HG03565 (cell line): ENCODE data around the gene ZNF383.
A peak's percentile ranks its signal among the peaks of the same experiment; 100 is the strongest.
"Not testable (repeated sequence)": the region's sequence is repeated elsewhere in the genome, so short reads cannot be mapped to it uniquely, and the experiment has no call there.

Experiments
- ATAC-seq: cut with Tn5 transposase; IDR thresholded peaks from one replicate; pipeline ENCODE4 v1.9.1; 2021; ENCODE audit warnings: mild to moderate bottlenecking, moderate library complexity; ENCODE audit not compliant: unreplicated experiment

The ZNF383 gene

GRCh38 chr19:37217775-37218591, at the start of gene ZNF383:
ZNF383 (plus strand) TSS chr19:37218214; CDS start chr19:37230454, 12,240 bp downstream.
- peak; percentile 77 for ATAC-seq

DNA sequence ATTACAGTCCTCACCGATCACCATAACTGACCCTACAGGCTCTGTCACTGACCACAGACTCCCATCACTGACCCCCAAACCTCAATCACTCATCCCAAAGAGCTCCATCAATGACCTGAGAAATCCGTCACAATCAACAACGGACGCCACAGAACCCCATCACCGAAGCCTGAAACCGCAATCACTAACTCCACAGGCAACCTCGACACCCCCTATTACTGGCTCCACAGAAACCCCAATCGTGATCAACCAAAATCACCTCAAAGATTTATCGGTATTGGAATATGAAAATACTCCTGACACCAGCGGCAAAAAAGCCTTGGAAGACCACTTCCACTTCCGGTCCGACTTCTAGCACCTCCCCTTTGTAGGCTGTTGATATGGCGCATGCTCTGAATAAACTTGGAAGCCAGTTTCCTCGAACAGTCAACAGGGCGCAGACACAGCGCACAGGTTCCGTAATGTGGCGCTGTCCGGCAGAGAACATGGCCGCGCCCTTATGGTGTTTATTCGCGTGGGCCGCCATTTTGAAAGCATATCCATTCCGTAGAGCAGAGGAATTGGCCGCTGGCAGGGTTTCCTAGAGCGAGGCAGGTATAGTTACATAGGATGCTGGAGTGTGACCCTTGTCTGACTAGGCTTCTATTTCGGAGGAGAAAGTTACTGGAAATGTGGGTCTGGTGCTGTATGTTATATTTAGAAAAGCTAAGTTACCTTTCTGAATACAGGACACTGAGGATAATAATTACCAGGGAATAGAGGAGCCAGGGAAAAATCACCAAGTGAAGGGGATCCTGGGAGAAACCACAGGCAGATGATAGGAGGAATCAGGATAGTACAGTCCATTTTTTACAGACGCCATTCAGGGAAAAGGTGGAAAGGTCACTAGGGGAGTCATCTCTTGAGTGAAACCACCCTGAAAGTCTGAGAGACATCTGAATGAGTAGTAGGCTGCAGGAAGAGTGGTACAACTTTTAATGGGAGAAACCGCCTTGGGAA, 45.3 kb upstream of the ZNF383 start, which contains the start of gene ZNF585A:
TSS of gene ZNF585A (minus strand) at position 328 of the 999 bp plus-strand sequence. CDS start 2,785 bp downstream, outside the sequence.
- peak; percentile 94 for ATAC-seq

GRCh38 chr19:37186071-37186470, 31.9 kb upstream of the ZNF383 start:
- not testable (repeated sequence) for ATAC-seq

DNA sequence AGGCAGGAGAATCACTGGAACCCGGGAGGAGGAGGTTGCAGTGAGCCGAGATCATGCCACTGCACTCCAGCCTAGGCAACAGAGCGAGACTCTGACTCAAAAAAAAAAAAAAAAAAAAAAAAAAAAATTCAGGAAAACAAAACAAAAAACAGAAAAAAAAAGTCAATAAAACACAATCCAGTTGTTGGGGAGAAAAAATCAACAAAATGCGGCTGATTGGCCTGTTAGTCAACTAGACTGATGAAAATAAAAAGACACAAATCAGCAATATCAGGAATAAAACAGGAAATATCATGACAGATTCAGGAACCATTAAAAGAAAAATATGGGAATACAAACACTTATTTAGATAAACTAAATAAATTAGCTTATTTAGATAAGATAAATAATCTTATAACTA, 22.8 kb upstream of the ZNF383 start:
- not testable (repeated sequence) for ATAC-seq

DNA sequence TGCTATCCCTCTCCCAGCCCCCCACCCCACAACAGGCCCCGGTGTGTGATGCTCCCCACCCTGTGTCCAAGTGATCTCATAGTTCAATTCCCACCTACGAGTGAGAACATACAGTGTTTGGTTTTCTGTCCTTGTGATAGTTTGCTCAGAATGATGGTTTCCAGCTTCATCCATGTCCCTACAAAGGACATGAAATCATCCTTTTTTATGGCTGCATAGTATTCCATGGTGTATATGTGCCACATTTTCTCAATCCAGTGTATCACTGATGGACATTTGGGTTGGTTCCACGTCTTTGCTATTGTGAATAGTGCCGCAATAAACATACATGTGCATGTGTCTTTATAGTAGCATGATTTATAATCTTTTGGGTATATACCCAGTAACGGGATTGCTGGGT, 20.9 kb upstream of the ZNF383 start:
- ATAC-seq = not testable (repeated sequence)

DNA sequence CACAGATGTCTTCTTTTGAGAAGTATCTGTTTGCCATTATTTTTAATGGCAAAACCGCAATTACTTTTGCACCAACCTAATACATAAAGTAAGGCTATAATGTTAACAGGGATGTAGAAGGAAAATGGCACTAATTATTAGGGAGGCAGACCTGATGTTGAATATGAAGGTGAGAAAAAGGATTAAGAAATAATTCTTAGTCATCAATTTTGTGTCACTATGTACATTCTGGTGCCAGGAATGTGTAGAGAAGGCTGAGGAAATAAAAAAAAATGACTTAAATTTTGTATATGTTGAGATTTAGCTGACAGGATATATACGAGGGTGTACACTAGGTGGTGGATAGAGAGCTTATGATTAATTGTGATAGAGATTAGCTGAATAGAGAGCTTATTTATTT, 20.2 kb upstream of the ZNF383 start:
- ATAC-seq = no peak

DNA sequence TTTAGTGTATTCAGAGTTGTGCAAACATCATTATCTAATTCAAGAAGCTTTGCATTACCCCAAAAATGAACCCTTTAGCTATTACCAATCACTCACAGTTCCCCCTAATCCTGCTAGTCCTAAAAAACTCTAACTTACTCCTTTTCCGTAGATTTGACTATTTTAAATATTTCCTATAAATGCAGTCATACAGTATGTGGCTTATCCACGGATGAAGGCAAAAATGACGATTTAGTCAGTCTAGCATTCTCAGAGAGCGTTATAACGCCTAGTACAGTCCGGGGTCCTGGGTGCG, 587 bp upstream of the ZNF383 start:
- peak; percentile 6 for ATAC-seq

GRCh38 chr19:37218592-37218935, 550 bp downstream of the ZNF383 start:
- no peak for ATAC-seq

- no peak for ATAC-seq
Measured at GRCh38 chr19:37220383-37220782, 2.4 kb downstream of the ZNF383 start.

- no peak for ATAC-seq
Measured at GRCh38 chr19:37221136-37221535, 3.1 kb downstream of the ZNF383 start.

DNA sequence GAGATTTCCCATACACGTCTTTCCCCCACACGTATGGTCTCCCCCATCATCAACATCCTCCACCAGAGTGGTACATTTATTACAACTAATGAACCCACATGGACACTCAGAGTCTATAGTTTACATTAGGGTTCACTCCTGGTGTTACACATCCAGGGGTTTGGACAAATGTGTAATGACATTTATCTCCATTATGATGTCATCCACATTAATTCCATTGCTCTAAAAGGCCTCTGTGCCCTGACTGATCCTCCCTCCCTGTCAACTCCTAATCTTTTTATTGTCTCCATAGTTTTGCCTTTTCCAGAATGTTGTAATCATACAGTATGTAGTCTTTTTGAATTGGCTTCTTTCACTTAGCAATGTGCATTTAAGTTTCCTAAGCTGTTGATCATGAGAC, 8.2 kb downstream of the ZNF383 start:
- no peak for ATAC-seq

GRCh38 chr19:37227996-37228395, 10.0 kb downstream of the ZNF383 start:
- ATAC-seq = no peak

DNA sequence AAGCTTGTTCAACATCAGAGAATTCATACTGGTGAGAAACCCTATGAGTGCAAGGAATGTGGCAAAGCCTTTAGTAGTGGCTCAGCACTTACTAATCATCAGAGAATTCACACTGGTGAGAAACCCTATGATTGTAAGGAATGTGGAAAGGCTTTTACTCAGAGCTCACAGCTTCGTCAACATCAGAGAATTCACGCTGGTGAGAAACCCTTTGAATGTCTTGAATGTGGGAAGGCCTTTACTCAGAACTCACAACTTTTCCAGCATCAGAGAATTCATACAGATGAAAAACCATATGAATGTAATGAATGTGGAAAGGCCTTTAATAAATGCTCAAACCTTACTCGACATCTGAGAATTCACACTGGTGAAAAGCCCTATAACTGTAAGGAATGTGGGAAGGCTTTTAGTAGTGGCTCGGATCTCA, 25.2 kb downstream of the ZNF383 start:
- no peak for ATAC-seq

GRCh38 chr19:37251308-37252229, 33.6 kb downstream of the ZNF383 start:
- no peak for ATAC-seq

- ATAC-seq = not testable (repeated sequence)
Measured at GRCh38 chr19:37263028-37263427, 45.0 kb downstream of the ZNF383 start.

DNA sequence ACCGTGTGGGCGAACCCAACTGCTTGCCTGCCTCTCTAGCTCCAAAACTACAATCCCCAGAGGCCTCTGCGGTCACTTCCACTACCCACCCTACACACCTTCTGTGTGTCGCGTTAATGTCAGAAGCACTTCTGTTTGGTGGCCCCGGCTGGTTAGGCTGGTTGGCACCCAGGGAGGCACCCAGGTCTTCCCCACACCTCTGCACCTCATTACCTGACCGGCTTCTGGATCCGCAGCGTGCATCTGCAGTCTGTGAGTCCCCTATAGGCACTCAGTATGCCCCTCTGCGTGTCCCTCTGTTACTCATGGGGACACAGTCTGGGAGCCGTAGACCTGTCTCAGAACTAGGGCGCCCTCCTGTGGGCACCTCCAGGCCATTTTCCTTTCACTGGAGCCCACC, 49.0 kb downstream of the ZNF383 start:
- not testable (repeated sequence) for ATAC-seq

- not testable (repeated sequence) for ATAC-seq
Measured at GRCh38 chr19:37267755-37268154, 49.7 kb downstream of the ZNF383 start.

- ATAC-seq = not testable (repeated sequence)
Measured at GRCh38 chr19:37280656-37281055, 62.6 kb downstream of the ZNF383 start.

GRCh38 chr19:37284020-37284419, 66.0 kb downstream of the ZNF383 start:
- ATAC-seq = not testable (repeated sequence)

- not testable (repeated sequence) for ATAC-seq
Measured at GRCh38 chr19:37289229-37289628, 71.2 kb downstream of the ZNF383 start.
